Large intestine (tissue), 3 donors: ENCODE results near the gene MGAT1. TPM values are rescaled to one million over a fixed set of nuclear protein-coding genes. Genes with fewer than 3 reads are reported as not detected.

ENCODE experiments used
- DNase-seq, 2 donors: peaks; one replicate each; pipeline versions ENCODE4 v3.0.0 to v3.0.0-alpha.2; 2013
- H3K27ac ChIP-seq: one replicate; pipeline ENCODE4 v1.5.1; 2013; ENCODE audit warnings: low read length
- H3K27me3 ChIP-seq: 2 replicates; pipeline ENCODE4 v1.6.1; 2013; ENCODE audit warnings: low read length; ENCODE audit not compliant: control insufficient read depth, insufficient read depth
- H3K36me3 ChIP-seq: 2 replicates; pipeline ENCODE4 v1.6.1; 2013; ENCODE audit warnings: low read length; ENCODE audit not compliant: control insufficient read depth, insufficient read depth
- H3K4me1 ChIP-seq: one replicate; pipeline ENCODE4 v1.6.1; 2013; ENCODE audit warnings: low read length; ENCODE audit not compliant: control insufficient read depth, insufficient read depth
- H3K4me3 ChIP-seq: one replicate; pipeline ENCODE4 v1.5.1; 2013; ENCODE audit warnings: low read length
- H3K9me3 ChIP-seq: one replicate; pipeline ENCODE4 v1.6.1; 2013; ENCODE audit warnings: mild to moderate bottlenecking, low read depth, low read length, moderate library complexity; ENCODE audit not compliant: control insufficient read depth
- whole genome bisulfite sequencing: methylation state at CpG from one replicate; pipeline ENCODE4 v1.1.5; 2013; ENCODE audit warnings: low lambda C conversion rate; ENCODE audit not compliant: insufficient coverage; 5-methylcytosine and 5-hydroxymethylcytosine counted together
- polyA plus RNA-seq: library from polyadenylated mRNA; unstranded; fragments of 120-200 nt; gene quantifications from one replicate; pipeline ENCODE4 v1.2.1, GENCODE V29; 2013

Gene MGAT1
- polyA plus RNA-seq, 1 donor = 110 TPM

DNA sequence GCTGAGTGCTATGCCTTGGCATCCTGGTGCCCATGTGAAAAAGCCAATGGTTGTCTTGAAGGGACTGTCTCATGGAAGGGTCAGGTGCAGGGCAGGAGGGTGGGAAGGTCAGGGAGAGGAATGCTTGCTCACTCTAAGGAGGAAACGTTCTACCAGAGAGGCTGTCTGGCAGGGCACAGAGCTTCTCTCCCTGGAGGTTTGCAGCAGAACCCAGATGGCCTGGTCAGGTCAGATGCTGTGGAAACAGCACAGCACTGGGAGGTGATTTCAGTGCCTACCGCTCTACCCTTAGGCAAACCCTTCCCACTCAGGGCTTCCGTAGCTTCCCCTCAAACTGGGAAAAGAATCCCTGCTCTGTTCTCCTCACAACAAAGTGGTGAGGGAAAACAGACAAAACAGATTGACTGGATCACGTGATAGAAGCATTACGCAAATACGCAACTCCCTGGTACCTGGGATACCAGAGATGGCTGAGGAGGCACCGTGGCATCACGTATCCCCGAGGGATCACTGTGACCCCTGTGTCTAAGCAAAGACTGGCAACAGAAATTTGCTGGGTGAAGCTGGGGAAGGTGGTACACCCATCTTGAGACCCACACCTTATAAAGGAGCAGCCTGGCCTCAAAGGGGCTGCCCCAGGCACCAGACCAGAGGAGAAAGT is 3.9 kb upstream of the MGAT1 start:
- no peak for DNase-seq
- no CpG with 5 or more reads among the region's 9 CpGs for WGBS
- Histone ChIP-seq H3K9me3 (no peaks in the 10 kb centered on the region), H3K36me3 (peaks cover 17% of the 10 kb centered on the region), H3K4me1 (peaks cover 52% of the 10 kb centered on the region), H3K27me3 (no peaks in the 10 kb centered on the region), H3K4me3 (peak overlapping the region; percentile 82), H3K27ac (peak overlapping the region; percentile 97)

DNA sequence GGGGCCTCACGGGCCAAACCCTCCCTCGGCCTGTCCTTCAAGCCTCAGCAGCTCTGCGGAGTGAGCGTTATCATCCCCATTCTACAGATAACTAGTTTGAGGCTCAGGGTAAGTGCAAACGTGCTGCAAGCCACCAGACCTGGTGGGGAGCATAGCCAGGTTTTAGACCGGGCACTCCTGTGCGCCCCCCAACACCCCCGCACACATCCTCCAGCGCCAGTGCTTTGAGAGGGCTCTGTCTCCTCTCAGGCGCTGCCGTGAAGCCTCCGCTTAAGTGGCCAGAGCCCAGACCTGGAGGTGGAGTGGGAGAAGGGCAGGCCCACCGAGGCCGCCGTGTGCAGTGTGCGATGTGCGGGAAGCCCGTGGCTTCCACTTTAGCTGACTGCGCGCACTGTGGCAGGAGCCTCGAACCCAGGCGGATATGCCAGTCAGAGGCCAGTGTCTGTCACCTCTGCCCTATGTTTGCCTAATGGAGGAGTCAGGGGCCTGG is 1.6 kb upstream of the MGAT1 start:
- WGBS = no CpG with 5 or more reads among the region's 22 CpGs
- no peaks in the 10 kb centered on the region for H3K27me3 ChIP-seq
- no peak overlapping the region for H3K4me3 ChIP-seq
- peak overlapping the region; percentile 24 for H3K27ac ChIP-seq
- H3K36me3 ChIP-seq = peaks cover 17% of the 10 kb centered on the region
- H3K9me3 ChIP-seq = no peaks in the 10 kb centered on the region
- peaks cover 69% of the 10 kb centered on the region for H3K4me1 ChIP-seq
- no peak for DNase-seq

DNA sequence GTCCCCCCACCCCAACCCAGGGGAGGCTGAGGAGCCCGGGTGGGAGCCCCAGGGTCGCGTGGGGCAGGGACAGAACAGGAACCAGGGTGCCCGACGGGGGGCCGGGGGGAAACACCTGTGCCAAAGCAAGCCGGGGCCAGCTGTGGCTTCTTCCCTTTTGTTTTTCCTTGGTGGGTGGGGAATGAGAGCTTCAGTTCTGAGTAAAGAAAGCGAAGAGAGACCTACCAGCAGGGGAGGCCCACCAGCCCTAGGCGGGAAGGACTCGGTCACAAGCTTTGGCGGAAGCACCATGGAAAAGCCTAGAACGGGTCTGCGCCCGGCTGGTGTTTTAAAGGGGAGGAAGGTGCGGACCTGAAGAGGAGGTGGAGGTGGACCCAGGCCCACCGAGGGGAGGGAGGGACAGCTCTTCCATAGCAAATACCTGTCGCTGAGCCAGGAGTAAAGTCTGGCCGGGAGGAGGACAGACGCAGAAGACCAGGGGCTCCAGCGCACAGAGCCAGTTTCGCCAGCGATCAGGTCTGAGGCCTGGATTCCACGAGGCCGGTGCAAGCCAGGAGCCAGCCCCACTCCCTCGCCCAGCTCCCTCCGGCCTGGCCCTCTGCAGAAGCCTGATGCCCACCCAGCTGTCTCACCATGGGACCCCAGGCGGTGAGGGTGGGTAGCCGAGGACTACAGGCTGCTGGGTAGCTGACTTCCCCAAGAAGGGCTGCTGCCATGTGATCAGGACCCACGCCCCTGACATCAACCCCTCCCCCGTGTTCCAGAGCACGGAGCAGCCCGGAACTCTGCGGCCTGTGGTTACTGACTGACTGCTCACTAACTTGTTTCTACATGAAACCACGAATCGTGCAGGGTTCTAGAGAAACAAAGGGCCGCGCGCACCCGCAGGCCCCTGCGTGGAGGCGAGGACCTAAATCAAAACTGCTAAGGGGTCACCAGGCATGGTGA is 849 bp upstream of the MGAT1 start:
- Histone ChIP-seq H3K27me3 (no peaks in the 10 kb centered on the region), H3K36me3 (peaks cover 17% of the 10 kb centered on the region), H3K9me3 (no peaks in the 10 kb centered on the region), H3K27ac (peak overlapping the region; percentile 77), H3K4me3 (peak overlapping the region; percentile 53), H3K4me1 (peaks cover 69% of the 10 kb centered on the region)
- WGBS = no CpG with 5 or more reads among the region's 41 CpGs
- peak in 1 of 2 donors; percentile 40 for DNase-seq

DNA sequence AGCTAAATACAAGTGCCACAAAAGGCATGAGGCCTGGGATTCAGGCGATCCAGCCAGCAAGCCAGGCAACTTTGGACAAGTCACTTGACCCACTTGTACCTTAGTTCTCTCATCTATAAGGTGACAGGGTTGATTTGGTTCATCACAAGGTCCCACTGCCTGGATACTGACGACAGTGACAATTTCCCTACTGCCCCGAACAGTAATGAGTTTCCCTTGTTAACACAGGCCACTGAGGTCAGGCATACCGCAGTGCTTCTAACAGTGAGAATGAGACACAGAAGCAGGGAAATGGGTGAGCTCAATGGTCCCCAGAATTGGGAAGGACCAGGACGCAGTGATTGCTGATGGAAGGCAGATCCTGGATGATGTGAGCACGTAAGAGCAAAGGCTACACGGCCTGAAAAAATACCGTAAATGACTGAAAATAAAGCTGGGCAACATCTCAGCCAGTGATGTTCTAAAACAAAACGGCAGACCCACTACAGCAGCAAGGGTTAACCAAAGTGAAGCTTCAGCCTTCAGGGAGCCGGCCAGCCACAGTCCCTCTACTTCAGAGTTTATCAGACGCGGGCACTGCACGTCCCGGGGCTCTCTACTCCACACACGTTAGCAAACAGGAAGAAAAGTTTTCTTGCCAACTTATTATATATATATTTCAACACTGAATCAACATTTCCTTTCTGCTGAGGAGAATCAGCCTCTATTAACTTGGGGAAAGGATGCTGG is 846 bp downstream of the MGAT1 start:
- Histone ChIP-seq H3K36me3 (peaks cover 23% of the 10 kb centered on the region), H3K9me3 (no peaks in the 10 kb centered on the region), H3K27me3 (no peaks in the 10 kb centered on the region), H3K4me1 (peaks cover 53% of the 10 kb centered on the region), H3K27ac (peak overlapping the region; percentile 91), H3K4me3 (peak overlapping the region; percentile 81)
- DNase-seq = no peak
- WGBS = 14% methylated on average over 8 of the region's 15 CpGs

DNA sequence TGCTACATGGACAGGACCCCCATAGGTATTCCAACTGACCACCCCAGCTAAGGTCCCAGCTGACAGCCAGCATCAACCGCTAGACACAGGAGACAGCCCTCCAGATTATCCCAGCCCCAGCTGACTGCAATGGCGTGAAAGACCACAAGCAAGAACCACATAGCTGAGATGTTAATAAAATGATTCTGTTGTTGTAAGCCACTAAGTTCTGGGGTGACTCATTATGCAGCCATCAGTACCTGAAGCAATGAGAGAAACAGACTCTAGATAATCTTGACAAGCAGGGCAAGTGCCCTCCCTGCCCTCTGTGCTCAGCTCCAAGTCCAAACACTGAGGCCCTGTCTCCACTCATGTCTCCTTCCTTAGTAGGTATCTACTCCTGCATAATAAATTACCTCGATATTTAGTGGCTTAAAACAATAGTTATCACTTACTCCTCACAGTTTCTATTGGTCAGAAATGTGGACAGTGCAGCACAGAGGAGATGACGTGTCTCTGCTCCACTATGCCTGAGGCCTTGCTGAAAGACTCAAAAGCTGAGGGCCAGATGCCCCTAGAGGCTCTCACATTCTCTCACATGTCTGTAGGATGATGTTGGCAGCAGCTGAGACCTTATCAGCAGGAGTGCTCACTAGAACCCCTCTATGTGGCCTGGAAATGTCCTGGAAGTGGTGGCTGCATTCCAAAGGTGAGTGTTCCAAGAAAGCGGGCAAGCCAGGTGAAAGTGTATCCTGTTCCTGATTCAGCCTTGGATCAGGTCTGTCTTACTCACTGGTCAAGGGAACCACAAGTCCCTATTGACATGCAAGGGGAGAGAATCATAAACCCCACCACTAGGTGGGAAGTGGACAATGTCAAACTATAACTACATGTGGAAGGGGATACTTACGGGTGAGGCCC is 2.5 kb downstream of the MGAT1 start:
- Histone ChIP-seq H3K27ac (peak overlapping the region; percentile 72), H3K36me3 (peaks cover 21% of the 10 kb centered on the region), H3K9me3 (no peaks in the 10 kb centered on the region), H3K27me3 (no peaks in the 10 kb centered on the region), H3K4me3 (no peak overlapping the region), H3K4me1 (peaks cover 47% of the 10 kb centered on the region)
- peak; percentile 73 to 85 for DNase-seq
- no CpG with 5 or more reads among the region's 6 CpGs for WGBS

DNA sequence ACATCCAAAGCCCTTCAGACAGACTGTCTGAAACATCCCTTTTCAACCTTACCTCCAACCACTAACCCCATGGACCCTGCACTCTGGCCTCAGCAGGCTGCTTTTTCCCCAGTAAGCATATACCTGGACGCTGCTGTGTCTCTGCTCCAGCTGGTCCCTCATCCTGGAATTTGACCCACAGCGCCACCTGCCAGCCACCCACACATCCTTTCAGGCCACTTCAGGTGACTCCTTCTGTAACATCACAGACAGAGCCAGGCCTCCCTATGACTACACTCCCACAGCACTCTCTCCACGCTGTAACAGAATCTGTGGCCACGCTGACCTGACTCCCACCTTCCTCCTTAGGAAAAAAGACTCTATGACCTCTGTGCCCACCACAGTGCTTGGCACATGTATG is 3.4 kb downstream of the MGAT1 start:
- H3K9me3 ChIP-seq = no peaks in the 10 kb centered on the region
- H3K4me1 ChIP-seq = peaks cover 45% of the 10 kb centered on the region
- no CpG with 5 or more reads among the region's 4 CpGs for WGBS
- peak overlapping the region; percentile 54 for H3K27ac ChIP-seq
- H3K4me3 ChIP-seq = no peak overlapping the region
- H3K36me3 ChIP-seq = peaks cover 17% of the 10 kb centered on the region
- peak; percentile 67 to 80 for DNase-seq
- no peaks in the 10 kb centered on the region for H3K27me3 ChIP-seq

DNA sequence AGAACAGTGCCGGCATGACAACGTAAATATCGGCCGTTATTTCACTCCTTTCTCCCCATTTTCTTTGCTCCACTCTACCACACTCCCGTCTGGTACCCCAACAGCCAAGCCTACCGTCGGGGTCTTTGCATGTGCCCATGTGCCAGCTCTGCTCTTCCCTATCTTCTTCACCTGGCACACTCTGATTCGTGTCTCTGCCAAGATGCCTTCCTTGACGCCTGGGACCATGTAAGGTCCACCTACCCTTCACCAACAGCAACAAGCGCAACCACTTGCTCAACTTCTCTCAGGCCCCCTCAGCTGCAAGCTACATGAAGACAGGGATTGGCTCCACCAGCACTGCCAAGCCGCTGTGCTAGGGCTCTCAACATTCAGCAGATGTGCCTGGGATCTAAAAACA is 4.4 kb downstream of the MGAT1 start:
- Histone ChIP-seq H3K27me3 (no peaks in the 10 kb centered on the region), H3K36me3 (peaks cover 15% of the 10 kb centered on the region), H3K9me3 (no peaks in the 10 kb centered on the region), H3K4me3 (no peak overlapping the region), H3K27ac (no peak overlapping the region), H3K4me1 (peaks cover 36% of the 10 kb centered on the region)
- no peak for DNase-seq
- 94% methylated on average over 4 of the region's 11 CpGs for WGBS

DNA sequence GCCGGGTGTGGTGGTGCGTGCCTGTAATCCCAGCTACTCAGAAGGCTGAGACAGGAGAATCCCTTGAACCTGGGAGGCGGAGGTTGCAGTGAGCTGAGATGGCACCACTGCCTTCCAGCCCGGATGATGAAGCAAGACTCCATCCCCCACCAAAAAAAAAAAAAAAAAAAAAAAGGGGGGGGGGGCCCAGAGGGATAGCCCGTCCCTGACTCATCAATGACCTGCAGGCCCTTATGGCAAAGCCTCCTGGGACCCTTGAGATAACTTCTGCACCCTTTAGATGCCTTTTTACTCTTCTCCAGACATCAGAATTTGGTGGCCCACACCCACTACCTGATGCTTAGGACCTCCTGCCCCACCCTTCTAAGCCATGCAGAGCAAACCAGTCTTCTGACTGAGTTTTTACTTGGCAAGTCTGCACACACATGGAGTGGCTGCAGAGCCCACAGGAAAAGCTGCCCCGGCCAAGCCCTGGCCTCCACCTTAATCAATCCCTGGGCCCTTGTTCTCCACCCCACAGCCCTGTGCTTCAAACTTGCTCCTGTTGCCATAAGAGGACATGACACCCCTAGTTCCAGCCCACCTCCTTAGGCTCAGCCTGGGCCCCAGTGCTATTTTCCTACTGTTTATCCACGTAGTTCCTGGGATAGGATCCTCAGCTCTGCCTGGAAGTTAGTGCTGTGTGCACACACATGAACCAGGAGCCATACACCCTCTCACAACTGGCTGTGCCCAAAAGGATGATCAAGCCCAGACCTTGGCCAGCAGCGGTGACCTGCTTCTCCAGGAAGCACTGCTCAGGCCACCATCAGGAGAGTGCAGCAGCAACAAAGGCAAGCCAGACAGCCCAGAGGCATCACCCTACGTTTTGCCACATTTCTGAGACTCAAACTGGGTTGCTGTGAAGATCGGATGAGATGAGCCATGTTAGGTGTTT is 5.1 kb downstream of the MGAT1 start:
- peaks cover 33% of the 10 kb centered on the region for H3K4me1 ChIP-seq
- H3K27me3 ChIP-seq = no peaks in the 10 kb centered on the region
- H3K9me3 ChIP-seq = peaks cover 3% of the 10 kb centered on the region
- no peak for DNase-seq
- WGBS = no CpG with 5 or more reads among the region's 10 CpGs
- H3K27ac ChIP-seq = no peak overlapping the region
- no peak overlapping the region for H3K4me3 ChIP-seq
- peaks cover 21% of the 10 kb centered on the region for H3K36me3 ChIP-seq

DNA sequence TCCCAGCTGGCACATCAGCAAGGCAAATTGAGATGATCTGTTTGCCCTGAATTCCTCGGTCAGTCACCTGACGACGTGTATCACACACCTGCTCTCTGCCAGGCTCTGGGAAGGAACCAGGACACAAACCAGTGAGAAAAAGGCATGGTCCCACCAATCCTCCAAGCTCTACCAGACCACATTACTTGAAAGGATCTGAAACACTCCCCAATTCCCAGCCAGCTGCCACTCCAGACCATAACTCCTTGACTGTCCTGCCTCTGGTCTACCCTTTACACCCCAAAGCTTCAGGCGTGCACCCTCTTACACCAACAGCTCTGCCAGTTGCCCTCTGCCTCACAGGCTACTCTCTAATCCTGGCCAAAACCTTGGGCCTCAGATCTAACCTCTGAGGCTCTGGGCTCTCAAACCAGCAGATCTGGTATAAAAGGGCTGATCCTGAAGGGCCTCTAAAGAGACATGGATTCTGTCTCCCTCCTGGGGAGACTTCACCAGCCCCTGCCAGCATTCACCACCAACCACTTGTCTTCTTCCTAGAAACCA is 6.8 kb downstream of the MGAT1 start:
- no peak overlapping the region for H3K27ac ChIP-seq
- no peak overlapping the region for H3K4me3 ChIP-seq
- no CpG with 5 or more reads among the region's 4 CpGs for WGBS
- H3K27me3 ChIP-seq = no peaks in the 10 kb centered on the region
- peaks cover 38% of the 10 kb centered on the region for H3K36me3 ChIP-seq
- DNase-seq = no peak
- H3K4me1 ChIP-seq = peaks cover 22% of the 10 kb centered on the region
- H3K9me3 ChIP-seq = peaks cover 12% of the 10 kb centered on the region
